ENCODE results near the gene PHF12.

The PHF12 gene

DNA sequence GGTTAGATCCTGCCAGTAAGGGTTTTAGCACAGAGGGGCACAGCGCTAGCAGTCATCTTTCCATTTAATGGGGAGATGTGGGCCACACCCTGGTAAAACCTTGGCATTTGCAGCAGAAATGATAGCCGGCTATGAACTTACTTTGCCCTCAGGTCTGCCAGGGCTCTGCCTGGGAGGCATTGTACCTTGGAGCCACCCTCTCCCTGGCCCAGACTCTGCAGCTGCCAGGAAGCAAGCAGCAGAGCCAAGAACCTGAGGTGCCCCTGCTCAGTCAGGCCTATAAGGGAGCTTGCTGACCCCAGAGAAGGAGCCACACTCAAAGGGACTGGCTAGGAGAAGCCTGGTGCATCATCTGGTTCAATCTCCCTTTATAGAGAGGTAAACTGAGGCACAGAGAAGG, 23.7 kb upstream of the PHF12 start:
- DNase-seq (ENCODE audit: low read depth) = no peak
- no peak for TF ChIP-seq CTCF (IDR thresholded peaks at IDR 0.05; ENCODE audit: insufficient read depth, low read depth, low read length, missing control alignments)

GRCh38 chr17:28974451-28974850, 23.1 kb upstream of the PHF12 start:
- H3K4me3 ChIP-seq (ENCODE audit: low read depth, low read length) = no peak overlapping the region
- no peak for DNase-seq (ENCODE audit: low read depth)
- TF ChIP-seq CTCF (IDR thresholded peaks at IDR 0.05; ENCODE audit: insufficient read depth, low read depth, low read length, missing control alignments) = no peak

More for the DNA sequence above, 23.7 kb upstream of the PHF12 start:
- no peak overlapping the region for H3K4me3 ChIP-seq (ENCODE audit: low read depth, low read length)

- no peak for TF ChIP-seq CTCF (IDR thresholded peaks at IDR 0.05; ENCODE audit: insufficient read depth, low read depth, low read length, missing control alignments)
- DNase-seq (ENCODE audit: low read depth) = no peak
- H3K4me3 ChIP-seq (ENCODE audit: low read depth, low read length) = no peak overlapping the region
These were observed 22.1 kb upstream of the PHF12 start for GRCh38 chr17:28973425-28973824.

- no peak overlapping the region for H3K4me3 ChIP-seq (ENCODE audit: low read depth, low read length)
- no peak for TF ChIP-seq CTCF (IDR thresholded peaks at IDR 0.05; ENCODE audit: insufficient read depth, low read depth, low read length, missing control alignments)
- no peak for DNase-seq (ENCODE audit: low read depth)
These were observed 21.1 kb upstream of the PHF12 start for GRCh38 chr17:28972437-28972836.

DNA sequence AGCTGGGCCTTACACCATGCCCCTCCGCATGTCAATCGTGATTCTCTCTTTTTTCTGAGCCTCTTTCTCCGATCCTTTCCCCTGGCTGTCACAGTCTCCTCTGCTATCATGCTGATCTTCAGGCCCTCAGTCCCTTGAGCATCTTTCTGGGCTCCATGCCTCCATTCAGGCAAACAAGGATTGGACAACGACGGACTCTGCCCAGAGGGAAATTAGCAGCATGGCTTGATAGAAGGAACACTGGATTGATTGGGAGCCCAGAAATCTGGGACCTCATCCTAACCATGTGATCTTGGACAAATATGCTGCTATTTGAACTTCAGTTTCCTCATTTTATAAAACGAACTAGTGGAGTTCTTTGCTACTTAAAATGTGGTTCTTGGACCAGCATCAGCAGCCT, 19.6 kb upstream of the PHF12 start:
- no peak for DNase-seq (ENCODE audit: low read depth)
- no peak overlapping the region for H3K4me3 ChIP-seq (ENCODE audit: low read depth, low read length)
- no peak for TF ChIP-seq CTCF (IDR thresholded peaks at IDR 0.05; ENCODE audit: insufficient read depth, low read depth, low read length, missing control alignments)

DNA sequence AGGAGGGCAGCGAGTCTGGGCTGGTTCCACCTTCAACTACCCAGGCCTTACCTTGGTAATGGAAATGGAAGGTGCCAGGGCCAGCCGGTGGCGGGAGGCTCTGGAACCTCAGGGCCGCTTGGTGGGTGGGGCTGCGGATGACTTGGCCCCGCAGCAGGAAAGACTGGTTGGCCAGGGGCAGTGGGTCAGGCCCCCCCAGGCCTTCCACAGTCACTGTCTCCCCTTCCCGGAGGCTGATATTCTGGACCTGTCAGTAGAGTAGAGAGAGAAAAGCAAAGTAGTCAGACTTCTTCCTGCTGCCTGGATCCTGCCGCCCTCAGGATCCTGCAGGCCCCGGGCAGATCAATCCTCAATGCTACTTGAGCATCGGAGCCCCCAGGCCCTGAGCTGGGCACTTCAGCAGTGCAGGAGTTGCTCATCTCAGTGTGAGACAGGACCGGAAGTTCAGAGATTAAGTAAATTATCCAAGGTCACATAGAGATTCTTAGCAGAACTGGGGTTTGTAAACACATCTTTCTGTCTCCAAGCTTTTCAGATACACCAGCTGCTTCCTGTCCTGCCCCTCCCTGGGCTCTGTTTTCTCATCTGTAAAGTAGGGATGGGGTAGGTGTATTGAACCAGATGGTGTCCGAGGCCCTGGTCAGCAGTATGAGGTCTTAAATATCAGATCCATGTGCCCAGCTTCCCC, 18.5 kb upstream of the PHF12 start:
- H3K4me3 ChIP-seq (ENCODE audit: low read depth, low read length) = no peak overlapping the region
- no peak for DNase-seq (ENCODE audit: low read depth)
- no peak for TF ChIP-seq CTCF (IDR thresholded peaks at IDR 0.05; ENCODE audit: insufficient read depth, low read depth, low read length, missing control alignments)

DNA sequence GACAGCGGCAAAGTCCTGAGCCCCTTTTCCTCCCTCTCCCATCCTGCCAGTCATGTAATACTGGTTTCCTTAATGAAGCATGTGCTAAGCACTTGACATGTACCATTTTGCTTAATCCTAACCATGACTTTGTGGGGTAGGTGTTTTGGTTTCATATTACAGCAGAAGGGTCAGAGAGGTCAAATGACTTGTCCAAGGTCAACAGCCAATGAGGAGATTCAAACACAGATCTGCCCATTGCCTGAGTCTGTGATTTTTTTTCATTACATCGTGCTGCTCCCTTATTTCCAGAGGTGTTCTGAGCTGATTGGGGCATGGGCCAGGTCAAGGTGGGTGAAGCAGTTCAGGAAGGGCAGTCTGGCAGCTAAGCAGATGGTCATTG, 17.6 kb upstream of the PHF12 start:
- no peak for DNase-seq (ENCODE audit: low read depth)
- H3K4me3 ChIP-seq (ENCODE audit: low read depth, low read length) = no peak overlapping the region
- no peak for TF ChIP-seq CTCF (IDR thresholded peaks at IDR 0.05; ENCODE audit: insufficient read depth, low read depth, low read length, missing control alignments)

Measured in GM12865 (cell line).